OCI-LY7 (cell line): ENCODE results near the gene HTRA2. TPM values are rescaled to one million over a fixed set of nuclear protein-coding genes. Genes with fewer than 3 reads are reported as not detected.

ENCODE experiments used
- BruUV-seq: library from RNA; stranded (reverse); fragments of 400-500 nt; replicated peaks from 2 replicates; lab custom pipeline; 2021; lab: Mats Ljungman, UMichigan
- CTCF ChIA-PET: fragments of 300-600 bp; sonication (Branson Sonifier 250); formaldehyde crosslinking; loops from one replicate; lab custom pipeline; 2022; ENCODE audit warnings: antibody characterized with exemption; ENCODE audit not compliant: unreplicated experiment; lab: Charles Lee
- POLR2A ChIA-PET: fragments of 300-600 bp; sonication (Branson Sonifier 250); formaldehyde crosslinking; loops from one replicate; lab custom pipeline; 2022; ENCODE audit warnings: antibody characterized with exemption; lab: Charles Lee
- DNase-seq: peaks from one replicate; pipeline ENCODE4 v3.0.0-alpha.2; 2015; ENCODE audit warnings: low spot score
- H2AFZ ChIP-seq: fragments of 200-600 bp; sonication (generic), shearing (Covaris generic); 2 replicates; pipeline ENCODE4 v1.6.1; 2014; ENCODE audit warnings: mild to moderate bottlenecking, antibody characterized with exemption, low read length, moderate library complexity
- H3K27ac ChIP-seq: fragments of 200-600 bp; sonication (generic); 2 replicates; pipeline ENCODE4 v1.5.1; 2014; ENCODE audit warnings: mixed run types, low read depth, mild to moderate bottlenecking, moderate library complexity, low read length, inconsistent platforms; ENCODE audit not compliant: poor library complexity, severe bottlenecking
- H3K36me3 ChIP-seq: fragments of 200-600 bp; sonication (generic); 2 replicates; pipeline ENCODE4 v1.6.1; 2014; ENCODE audit warnings: mild to moderate bottlenecking, antibody characterized with exemption, low read length, moderate library complexity, mixed read lengths; ENCODE audit not compliant: insufficient read depth
- H3K4me1 ChIP-seq: fragments of 200-600 bp; sonication (generic); 2 replicates; pipeline ENCODE4 v1.5.1; 2014; ENCODE audit warnings: mild to moderate bottlenecking, low read length; ENCODE audit not compliant: insufficient read depth, poor library complexity, severe bottlenecking
- H3K4me2 ChIP-seq: fragments of 200-600 bp; sonication (generic); 2 replicates; pipeline ENCODE4 v1.6.1; 2014; ENCODE audit warnings: mild to moderate bottlenecking, low read length
- H3K4me3 ChIP-seq: fragments of 200-600 bp; sonication (generic); 2 replicates; pipeline ENCODE4 v1.5.1; 2014; ENCODE audit warnings: mild to moderate bottlenecking, low read depth, low read length; ENCODE audit not compliant: poor library complexity, severe bottlenecking
- H3K79me2 ChIP-seq: fragments of 200-600 bp; sonication (generic); 2 replicates; pipeline ENCODE4 v1.6.1; 2016; ENCODE audit warnings: low read depth, mild to moderate bottlenecking, low read length, moderate library complexity, mixed read lengths; ENCODE audit not compliant: insufficient read depth
- H3K9me2 ChIP-seq: fragments of 200-600 bp; sonication (generic); 2 replicates; pipeline ENCODE4 v1.6.1; 2016; ENCODE audit warnings: mild to moderate bottlenecking, low read length, mixed read lengths; ENCODE audit not compliant: insufficient read depth
- H3K9me3 ChIP-seq: fragments of 200-600 bp; sonication (generic); 2 replicates; pipeline ENCODE4 v1.6.1; 2014; ENCODE audit warnings: mild to moderate bottlenecking, mixed run types, low read length, mixed read lengths
- H4K20me1 ChIP-seq: fragments of 200-600 bp; sonication (generic); 2 replicates; pipeline ENCODE4 v1.6.1; 2014; ENCODE audit warnings: mild to moderate bottlenecking, antibody characterized with exemption, low read length, moderate library complexity, mixed read lengths; ENCODE audit not compliant: insufficient read depth
- EZH2phosphoT487 ChIP-seq: fragments of 200-600 bp; sonication (generic); IDR thresholded peaks from 2 replicates; pipeline ENCODE4 v1.6.1; 2018; ENCODE audit warnings: low read depth, borderline replicate concordance, mild to moderate bottlenecking, mixed run types, antibody characterized with exemption, low read length, moderate library complexity, mixed read lengths
- intact Hi-C: fragments of 100-400 bp; cut with micrococcal nuclease; formaldehyde crosslinking; loops from one replicate; pipeline ENCODE4 v1.10.0; 2022; ENCODE audit not compliant: unreplicated experiment
- total RNA-seq, 2 experiments: library from RNA; depleted of rRNA in 1 of 2; stranded (reverse); fragments of >200 nt in 1 of 2; shearing (Covaris generic) in 1 of 2; gene quantifications; 2 replicates each; pipeline ENCODE4 v1.2.3, GENCODE V29; 2014 to 2022
- TF ChIP-seq, protein P1 (sequence below): fragments of 200-600 bp; sonication (generic); conservative IDR thresholded peaks from 2 replicates; pipeline ENCODE4 v1.5.1; 2014; ENCODE audit warnings: mild to moderate bottlenecking, antibody characterized with exemption, low read length, moderate library complexity, mixed read lengths

The HTRA2 gene
- total RNA-seq, 2 experiments from 2014 or later: 50.7 to 54.8 TPM

DNA sequence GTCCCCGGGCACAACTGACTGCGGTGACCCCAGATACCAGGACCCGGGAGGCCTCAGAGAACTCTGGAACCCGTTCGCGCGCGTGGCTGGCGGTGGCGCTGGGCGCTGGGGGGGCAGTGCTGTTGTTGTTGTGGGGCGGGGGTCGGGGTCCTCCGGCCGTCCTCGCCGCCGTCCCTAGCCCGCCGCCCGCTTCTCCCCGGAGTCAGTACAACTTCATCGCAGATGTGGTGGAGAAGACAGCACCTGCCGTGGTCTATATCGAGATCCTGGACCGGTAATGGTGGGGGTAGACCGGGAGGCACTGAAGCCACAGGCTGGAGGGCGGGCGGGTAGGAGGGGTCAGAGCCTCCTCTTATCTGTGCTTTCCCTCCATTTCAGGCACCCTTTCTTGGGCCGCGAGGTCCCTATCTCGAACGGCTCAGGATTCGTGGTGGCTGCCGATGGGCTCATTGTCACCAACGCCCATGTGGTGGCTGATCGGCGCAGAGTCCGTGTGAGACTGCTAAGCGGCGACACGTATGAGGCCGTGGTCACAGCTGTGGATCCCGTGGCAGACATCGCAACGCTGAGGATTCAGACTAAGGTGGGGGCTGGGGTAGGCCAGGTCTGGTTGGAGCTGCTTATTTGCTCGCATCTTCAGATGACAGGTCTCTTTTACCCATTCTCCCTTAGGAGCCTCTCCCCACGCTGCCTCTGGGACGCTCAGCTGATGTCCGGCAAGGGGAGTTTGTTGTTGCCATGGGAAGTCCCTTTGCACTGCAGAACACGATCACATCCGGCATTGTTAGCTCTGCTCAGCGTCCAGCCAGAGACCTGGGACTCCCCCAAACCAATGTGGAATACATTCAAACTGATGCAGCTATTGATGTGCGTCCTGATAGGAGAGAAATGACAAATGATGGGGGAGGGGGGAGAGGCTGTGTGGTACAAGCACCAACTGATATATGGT lies 780 bp downstream of the HTRA2 start:
- DNase-seq: peak; percentile 60
- peak overlapping the region; percentile 98 for H3K4me3 ChIP-seq
- H3K9me3 ChIP-seq: no peaks in the 10 kb centered on the region
- H3K4me1 ChIP-seq: peaks cover 33% of the 10 kb centered on the region
- CTCF ChIA-PET: interaction anchor here (0.6 to 3.6 kb wide), 5 partner anchors 24 to 60 kb away, joined by 3 to 18 read pairs (median 4); partner anchors contain the start of genes CCDC142 and TTC31
- peaks cover 5% of the 10 kb centered on the region; the same call in 1 of the 2 replicates for H4K20me1 ChIP-seq
- H3K9me2 ChIP-seq: no peaks in the 10 kb centered on the region
- H3K36me3 ChIP-seq: peaks cover 64% of the 10 kb centered on the region
- H3K4me2 ChIP-seq: peak overlapping the region; percentile 85
- intact Hi-C loops: loop anchor here (1.0 kb wide), 1 partner anchor 57 kb away; no protein-coding TSS in a partner anchor
- TF ChIP-seq, protein P1, sequence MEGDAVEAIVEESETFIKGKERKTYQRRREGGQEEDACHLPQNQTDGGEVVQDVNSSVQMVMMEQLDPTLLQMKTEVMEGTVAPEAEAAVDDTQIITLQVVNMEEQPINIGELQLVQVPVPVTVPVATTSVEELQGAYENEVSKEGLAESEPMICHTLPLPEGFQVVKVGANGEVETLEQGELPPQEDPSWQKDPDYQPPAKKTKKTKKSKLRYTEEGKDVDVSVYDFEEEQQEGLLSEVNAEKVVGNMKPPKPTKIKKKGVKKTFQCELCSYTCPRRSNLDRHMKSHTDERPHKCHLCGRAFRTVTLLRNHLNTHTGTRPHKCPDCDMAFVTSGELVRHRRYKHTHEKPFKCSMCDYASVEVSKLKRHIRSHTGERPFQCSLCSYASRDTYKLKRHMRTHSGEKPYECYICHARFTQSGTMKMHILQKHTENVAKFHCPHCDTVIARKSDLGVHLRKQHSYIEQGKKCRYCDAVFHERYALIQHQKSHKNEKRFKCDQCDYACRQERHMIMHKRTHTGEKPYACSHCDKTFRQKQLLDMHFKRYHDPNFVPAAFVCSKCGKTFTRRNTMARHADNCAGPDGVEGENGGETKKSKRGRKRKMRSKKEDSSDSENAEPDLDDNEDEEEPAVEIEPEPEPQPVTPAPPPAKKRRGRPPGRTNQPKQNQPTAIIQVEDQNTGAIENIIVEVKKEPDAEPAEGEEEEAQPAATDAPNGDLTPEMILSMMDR: no peak
- peak overlapping the region; percentile 77 for H2AFZ ChIP-seq
- H3K27ac ChIP-seq: peak overlapping the region; percentile 67
- H3K79me2 ChIP-seq: peaks cover 37% of the 10 kb centered on the region
- POLR2A ChIA-PET: interaction anchor here (0.5 to 2.6 kb wide), 11 partner anchors 8 to 56 kb away, joined by 3 to 14 read pairs (median 4); partner anchors contain the start of genes CCDC142 and TTC31
- no TSS peak for BruUV-seq

DNA sequence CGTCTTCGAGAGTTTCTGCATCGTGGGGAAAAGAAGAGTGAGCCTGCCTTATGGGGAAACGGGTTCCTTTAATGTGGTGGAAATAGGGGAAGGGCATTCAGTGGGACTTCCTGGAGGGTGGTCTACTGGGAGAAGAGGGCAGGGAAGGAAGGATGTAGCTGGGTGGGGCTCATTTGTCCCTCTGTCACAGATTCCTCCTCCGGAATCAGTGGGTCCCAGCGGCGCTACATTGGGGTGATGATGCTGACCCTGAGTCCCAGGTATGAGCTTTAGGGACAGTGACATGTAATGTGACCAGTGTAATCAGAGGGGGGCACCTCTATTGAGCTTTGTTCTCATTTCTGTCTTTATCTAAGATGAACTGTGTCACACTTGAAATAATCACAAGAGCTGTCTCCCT lies 1.9 kb downstream of the HTRA2 start:
- Histone ChIP-seq H3K79me2 (peaks cover 37% of the 10 kb centered on the region), H3K4me2 (peak overlapping the region; percentile 85), H3K4me1 (peaks cover 29% of the 10 kb centered on the region), H3K27ac (no peak overlapping the region), H4K20me1 (peaks cover 5% of the 10 kb centered on the region; the same call in 1 of the 2 replicates), H2AFZ (no peak overlapping the region), H3K9me3 (no peaks in the 10 kb centered on the region), H3K36me3 (peaks cover 53% of the 10 kb centered on the region), H3K4me3 (peak overlapping the region; percentile 98), H3K9me2 (no peaks in the 10 kb centered on the region)
- intact Hi-C loops: no loop called here
- DNase-seq: no peak
- CTCF ChIA-PET: interaction anchor here (0.5 to 3.6 kb wide), 5 partner anchors 24 to 56 kb away, joined by 3 to 18 read pairs (median 4); partner anchors contain the start of genes CCDC142, PCGF1 and TTC31
- BruUV-seq: no TSS peak
- TF ChIP-seq, protein P1: no peak
- TF ChIP-seq EZH2phosphoT487: no peak
- POLR2A ChIA-PET: interaction anchor here (0.9 to 1.2 kb wide), 4 partner anchors 13 to 59 kb away, joined by 3 to 6 read pairs (median 4); partner anchors contain the start of gene MRPL53
